ENCODE measurements around the gene DCLK1.

DNA sequence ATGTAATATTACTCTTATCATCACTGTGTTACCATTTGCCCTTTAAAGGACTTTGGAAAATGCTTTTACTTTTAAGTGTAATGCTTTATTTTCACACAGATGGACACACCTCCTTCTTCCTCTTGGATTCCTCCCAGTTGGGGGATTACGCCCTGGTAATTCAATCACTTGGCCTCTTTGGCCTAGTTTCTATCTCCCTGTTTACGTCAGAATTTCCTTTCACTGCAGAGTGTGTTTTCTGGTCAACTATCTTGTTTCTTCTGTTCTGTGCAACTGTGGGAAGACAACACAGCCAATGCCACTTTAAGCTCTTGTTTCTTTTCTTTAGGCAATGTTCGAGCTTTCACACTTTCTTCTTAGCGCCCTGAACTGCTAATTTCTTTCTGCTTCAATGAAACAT lies 397.4 kb downstream of the DCLK1 start:
- TF ChIP-seq FOXP2 (optimal IDR thresholded peaks at IDR 0.05; ENCODE audit: borderline replicate concordance, extremely low read depth, extremely low read length, insufficient read depth) (no peak), SIN3A (IDR thresholded peaks at IDR 0.05; ENCODE audit: borderline replicate concordance, insufficient read depth, low read length) (no peak)
